GM10266 (cell line): ENCODE data around the gene ARHGAP45.

Source experiments
- DNase-seq: peaks from one replicate; pipeline ENCODE4 v3.0.0; 2012; ENCODE audit errors: extremely low spot score
- CTCF ChIP-seq: IDR thresholded peaks from 2 replicates; pipeline ENCODE4 v1.5.1; 2012; ENCODE audit warnings: mild to moderate bottlenecking, low read depth; ENCODE audit not compliant: control insufficient read depth, insufficient read depth; ENCODE audit errors: missing control alignments

The ARHGAP45 gene

DNA sequence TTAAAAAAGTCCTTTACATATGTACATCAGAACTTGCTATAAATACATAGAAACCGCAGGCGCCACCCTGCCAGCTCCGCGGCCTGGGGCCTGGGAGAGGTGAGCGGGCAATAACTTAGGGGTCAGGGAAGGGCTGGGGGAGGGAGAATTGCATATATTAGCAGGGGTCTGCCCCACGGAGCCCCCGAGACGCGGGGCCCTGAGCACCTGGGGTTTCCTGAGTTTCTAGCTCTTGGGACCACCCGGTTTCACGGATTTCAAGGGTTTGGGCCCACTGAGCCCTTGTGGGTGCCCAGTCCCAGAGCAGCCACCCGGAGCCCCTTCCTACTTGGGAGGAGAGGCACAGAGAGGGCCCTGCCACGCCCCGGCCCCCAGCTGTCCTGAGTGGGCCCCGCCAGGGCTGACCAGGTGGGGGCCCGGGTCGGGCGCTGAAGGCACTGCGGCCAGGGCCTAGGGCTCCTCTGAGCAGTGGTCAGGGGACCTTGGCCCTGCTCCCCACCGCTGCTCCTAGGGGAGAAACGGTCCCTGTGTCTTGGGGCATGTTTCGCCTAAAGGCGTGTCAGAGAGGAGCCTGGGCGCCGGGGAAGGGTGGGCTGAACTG lies 40.8 kb downstream of the ARHGAP45 start:
- no peak for DNase-seq
- no peak for TF ChIP-seq CTCF

DNA sequence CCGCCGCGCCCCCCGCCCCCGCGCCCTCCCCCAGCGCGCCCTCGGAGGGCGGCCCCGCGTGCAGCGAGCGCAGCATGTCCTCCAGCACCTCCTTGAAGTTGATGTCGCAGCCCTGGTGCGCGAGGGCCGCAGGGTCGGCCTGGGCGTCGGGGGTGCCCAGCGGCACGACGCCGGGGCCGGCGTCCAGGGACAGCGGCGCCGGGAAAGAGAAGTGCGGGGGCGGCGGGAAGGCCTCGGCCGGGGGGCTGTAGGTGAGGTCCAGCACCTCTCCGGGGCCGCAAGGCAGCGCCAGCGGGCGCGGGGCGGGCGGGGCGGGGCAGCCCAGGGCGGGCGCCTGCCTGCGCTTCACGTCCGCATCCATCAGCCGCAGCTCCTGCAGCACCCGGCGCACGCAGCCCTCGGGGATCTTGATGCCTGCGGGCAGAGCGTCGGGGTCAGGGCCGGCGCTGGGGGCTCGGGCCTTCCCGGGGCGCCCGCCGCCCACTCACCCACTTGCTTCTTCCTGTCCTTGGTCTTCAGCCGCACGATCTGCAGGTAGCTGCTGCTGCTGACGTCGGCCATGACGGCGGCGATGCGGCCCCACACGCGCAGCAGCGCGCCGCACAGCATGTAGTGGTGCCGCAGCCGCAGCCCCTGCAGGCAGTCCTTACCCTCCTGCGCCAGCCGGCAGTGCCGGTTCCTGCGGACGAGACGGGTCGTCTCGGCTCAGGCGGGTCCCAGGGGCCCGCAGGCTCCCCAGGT lies 41.5 kb downstream of the ARHGAP45 start:
- TF ChIP-seq CTCF = no peak
- DNase-seq = no peak

DNA sequence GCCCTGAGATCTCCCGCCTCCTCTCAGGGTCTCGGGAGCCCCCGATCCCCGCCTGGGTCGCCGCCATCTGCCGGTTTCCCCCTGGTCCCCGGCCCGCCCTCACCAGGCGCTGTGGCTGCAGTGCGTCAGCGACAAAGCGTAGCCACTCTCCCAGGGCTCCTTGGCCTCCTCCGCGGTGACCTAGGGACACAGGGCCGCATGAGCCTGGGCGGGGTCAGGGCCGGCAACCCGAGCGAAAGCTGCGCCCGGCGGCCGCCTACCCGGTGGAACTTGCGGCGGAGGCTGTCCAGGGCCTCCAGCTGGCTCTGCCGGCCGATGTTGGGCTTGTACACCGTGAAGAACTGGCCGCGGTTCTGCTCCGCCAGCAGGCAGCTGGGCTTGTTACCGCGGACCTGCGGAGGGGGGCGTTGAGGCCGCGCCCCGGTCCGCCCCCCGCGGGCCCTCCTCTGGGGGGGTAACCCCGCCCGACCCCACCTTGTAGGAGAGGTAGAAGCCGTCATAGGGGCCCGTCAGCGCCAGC lies 42.1 kb downstream of the ARHGAP45 start:
- no peak for TF ChIP-seq CTCF
- DNase-seq = no peak

GRCh38 chr19:1109697-1110671 lies 43.0 kb downstream of the ARHGAP45 start:
- no peak for TF ChIP-seq CTCF
- DNase-seq = no peak

GRCh38 chr19:1110809-1111640 lies 44.1 kb downstream of the ARHGAP45 start:
- no peak for TF ChIP-seq CTCF
- DNase-seq = no peak

DNA sequence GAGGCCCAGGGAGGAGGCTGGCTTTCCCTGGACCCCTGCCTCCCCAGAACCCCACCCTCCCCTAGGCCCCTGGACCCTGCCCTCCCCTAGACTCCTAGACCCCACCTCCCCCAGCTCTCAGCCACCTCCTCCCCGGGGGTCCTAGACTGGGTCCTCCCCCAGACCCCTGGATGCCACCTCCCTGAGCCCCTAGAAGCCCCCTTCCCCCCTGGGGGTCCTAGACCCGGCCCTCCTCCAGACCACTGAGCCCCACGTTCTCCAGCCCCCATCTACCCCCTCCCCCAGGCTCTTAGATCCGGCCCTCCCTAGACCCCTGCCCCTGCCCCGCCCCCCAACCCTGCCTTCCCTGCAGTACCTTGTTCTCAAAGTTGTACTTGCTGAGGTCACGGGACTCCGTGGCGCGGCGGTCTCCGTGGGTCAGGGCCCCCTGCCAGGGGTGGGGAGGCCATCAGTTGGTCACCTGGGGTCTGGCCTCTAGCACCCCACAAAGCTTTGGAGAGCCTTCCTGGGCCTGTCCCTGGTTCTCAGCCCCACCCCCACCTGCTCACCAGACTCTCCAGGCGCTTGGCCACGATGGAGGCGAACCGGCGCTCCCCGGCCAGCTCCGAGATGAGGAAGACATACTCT lies 44.8 kb downstream of the ARHGAP45 start:
- no peak for DNase-seq
- TF ChIP-seq CTCF = no peak
